SK-N-SH (cell line): ENCODE data around the gene SNAPC5.

ENCODE experiments used
- CTCF ChIP-seq: fragments of 200-600 bp; sonication (generic); IDR thresholded peaks from 2 replicates; pipeline ENCODE4 v1.6.1; 2017; ENCODE audit warnings: antibody characterized with exemption, mild to moderate bottlenecking, moderate library complexity
- ELF1 ChIP-seq: IDR thresholded peaks from 2 replicates; pipeline ENCODE4 v1.4.0; 2012
- EP300 ChIP-seq, 2 experiments: IDR thresholded peaks; 2 replicates each; pipeline versions ENCODE4 v1.4.0 to v1.6.1; 2012; ENCODE audit warnings: borderline replicate concordance in 1 of 2, low read depth in 1 of 2, low read length in 1 of 2
- MEF2A ChIP-seq: IDR thresholded peaks from 2 replicates; pipeline ENCODE4 v1.4.0; 2012; ENCODE audit warnings: low read depth, borderline replicate concordance
- POLR2AphosphoS5 ChIP-seq: IDR thresholded peaks from 2 replicates; pipeline ENCODE4 v1.6.1; 2012; ENCODE audit warnings: low read depth, low read length
- RCOR1 ChIP-seq: fragments of 150-350 bp; IDR thresholded peaks from 2 replicates; pipeline ENCODE4 v1.6.1; 2017; ENCODE audit warnings: antibody characterized with exemption, low read length
- REST ChIP-seq: IDR thresholded peaks from 2 replicates; pipeline ENCODE4 v1.6.1; 2012; ENCODE audit warnings: mild to moderate bottlenecking, low read depth, low read length, moderate library complexity
- TAF1 ChIP-seq: IDR thresholded peaks from 2 replicates; pipeline ENCODE4 v1.6.1; 2012; ENCODE audit warnings: low read depth, mild to moderate bottlenecking, low read length, moderate library complexity, borderline replicate concordance
- TEAD4 ChIP-seq: IDR thresholded peaks from 2 replicates; pipeline ENCODE4 v1.4.0; 2012; ENCODE audit warnings: mild to moderate bottlenecking, borderline replicate concordance; ENCODE audit not compliant: insufficient read depth

GRCh38 chr15:66474135-66474534 is 23.4 kb downstream of the SNAPC5 start:
- TF ChIP-seq EP300 (IDR thresholded peaks at IDR 0.05; ENCODE audit: borderline replicate concordance in 1 of 2, low read depth in 1 of 2, low read length in 1 of 2) = no peak
- no peak for TF ChIP-seq CTCF
- TF ChIP-seq POLR2AphosphoS5 = no peak
- no peak for TF ChIP-seq MEF2A
- TF ChIP-seq REST = no peak
- no peak for TF ChIP-seq TAF1
- no peak for TF ChIP-seq RCOR1
- TF ChIP-seq ELF1 = no peak
- no peak for TF ChIP-seq TEAD4
